Activated CD4-positive, alpha-beta T cell treated with anti-CD3 and anti-CD28 coated beads, Interleukin-2, amount 50 U/mL, for 24 hours (primary cell): ENCODE measurements around the gene RER1.
"Not testable (repeated sequence)": the region's sequence is repeated elsewhere in the genome, so short reads cannot be mapped to it uniquely, and the experiment has no call there.

Source experiments
- DNase-seq, 2 donors: peaks; one replicate each; pipeline ENCODE4 v3.0.0-alpha.2; 2020; ENCODE audit warnings: low read depth in 1 of 2, low spot score in 1 of 2

Gene RER1

DNA sequence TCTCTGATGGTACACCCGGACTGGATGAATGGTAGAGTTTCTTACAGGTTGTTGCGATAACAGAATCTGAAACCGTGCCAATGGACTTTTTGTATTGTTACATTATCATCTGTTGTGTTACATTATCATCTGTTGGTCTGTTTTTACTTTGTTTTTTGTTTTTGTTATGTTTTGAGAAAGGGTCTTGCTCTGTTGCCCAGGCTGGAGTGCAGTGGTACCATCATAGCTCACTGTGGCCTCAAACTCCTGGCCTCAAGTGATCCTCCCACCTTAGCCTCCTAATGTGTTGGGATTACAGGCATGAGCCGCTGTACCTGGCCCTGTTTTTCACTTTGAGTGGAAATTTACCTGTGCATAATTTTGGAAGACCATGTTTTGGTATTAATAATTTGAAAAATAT, 30.9 kb downstream of the RER1 start:
- DNase-seq: no peak

DNA sequence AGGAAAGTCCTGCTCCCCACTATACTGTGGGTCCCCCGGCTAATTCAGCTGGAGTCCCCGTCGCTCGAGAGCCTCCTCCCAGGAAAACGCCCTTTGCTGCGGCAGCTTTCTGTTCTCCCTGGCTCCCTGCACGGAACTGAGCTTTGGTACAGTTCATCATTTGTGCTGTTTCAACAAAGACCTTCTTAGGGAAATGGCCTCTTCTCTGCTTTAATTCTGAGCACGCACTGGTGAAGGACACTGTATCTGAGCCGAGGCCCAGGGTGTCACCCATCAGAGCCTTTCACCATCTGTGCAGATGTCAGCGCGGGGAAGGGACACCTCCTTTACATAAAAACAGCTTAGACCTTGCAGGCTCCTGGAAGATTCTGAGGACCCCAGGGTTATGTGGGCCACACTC, 34.3 kb downstream of the RER1 start:
- DNase-seq: no peak

DNA sequence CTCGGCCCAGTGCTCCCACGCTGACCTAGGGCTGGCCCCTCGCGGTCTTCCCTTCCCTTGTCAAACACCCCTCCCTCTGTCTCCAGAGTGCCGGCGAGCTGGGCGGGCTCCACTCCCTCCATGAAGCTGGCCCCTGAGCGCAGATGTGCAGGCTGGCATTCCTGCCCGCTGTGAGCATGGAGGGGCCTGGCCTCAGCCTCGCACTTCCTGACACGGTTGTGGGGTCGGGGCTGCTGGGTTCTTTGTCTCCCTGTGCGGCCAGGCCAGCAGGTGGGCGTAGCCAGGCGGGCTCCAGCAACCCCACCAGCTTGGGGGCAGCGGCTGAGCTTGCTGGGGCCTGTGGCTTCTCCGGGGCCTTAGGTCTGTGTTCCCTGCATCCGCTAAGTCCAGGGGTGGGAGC, 34.9 kb downstream of the RER1 start:
- DNase-seq: no peak

DNA sequence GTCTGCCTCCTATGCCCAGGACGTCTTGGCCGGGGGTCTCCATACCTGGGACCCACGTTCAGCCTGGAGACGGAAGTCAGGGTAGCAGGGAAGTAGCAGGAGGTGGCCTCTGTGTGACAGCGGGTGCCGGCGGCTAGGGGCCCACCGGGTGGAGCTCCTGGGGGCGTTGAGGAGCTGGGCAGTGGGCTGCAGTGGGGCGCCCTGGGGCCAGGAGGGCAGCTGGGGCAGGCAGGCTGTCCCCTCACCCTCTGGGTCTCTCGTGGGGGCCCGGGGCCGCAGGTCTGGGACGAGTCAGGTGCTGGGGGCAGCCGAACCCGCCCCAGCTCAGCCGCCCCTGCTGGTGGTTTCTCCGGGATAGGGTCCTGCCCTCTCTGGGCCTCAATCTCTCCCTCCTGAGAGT, 35.4 kb downstream of the RER1 start:
- DNase-seq: no peak

DNA sequence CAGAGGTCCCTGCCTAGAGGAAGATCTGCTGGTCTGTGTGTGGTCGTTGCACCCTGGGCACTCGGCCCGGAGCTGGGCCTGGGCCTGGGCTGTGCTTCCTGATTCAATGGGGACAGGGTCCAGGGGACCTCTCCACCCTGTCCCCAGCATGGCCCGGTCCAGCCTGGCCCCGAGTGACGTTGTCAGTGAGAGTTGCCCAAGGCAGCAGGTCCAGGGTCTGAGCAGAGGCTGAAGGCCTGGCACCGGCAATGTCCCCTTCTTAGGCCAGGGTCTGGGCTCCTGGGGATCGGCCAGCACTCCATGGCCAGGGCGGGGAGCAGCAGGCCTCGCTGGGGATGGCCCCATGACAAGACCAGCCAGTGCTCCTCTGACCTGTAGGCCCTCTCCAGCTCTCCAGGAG, 36.3 kb downstream of the RER1 start:
- DNase-seq: no peak

DNA sequence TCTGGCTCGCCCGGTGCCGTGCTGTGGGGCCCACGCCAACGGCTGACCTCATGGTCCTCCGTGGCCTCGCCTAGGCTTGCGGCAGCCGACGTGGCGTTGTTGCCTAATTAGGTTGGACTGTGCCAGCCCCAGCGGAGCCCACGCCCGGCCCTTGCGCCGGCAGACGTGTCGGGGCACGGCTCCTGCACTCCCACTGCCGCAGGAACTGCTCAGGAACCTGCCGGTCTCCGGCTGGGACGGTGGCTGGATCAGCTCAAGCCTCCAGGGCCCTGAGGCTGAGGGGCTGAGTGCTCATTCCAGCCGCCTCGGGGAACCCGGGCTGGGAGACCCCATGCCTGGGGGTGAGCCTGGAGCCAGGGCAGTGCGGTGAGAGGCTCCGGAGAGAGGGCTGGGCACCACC, 36.8 kb downstream of the RER1 start:
- no peak for DNase-seq

DNA sequence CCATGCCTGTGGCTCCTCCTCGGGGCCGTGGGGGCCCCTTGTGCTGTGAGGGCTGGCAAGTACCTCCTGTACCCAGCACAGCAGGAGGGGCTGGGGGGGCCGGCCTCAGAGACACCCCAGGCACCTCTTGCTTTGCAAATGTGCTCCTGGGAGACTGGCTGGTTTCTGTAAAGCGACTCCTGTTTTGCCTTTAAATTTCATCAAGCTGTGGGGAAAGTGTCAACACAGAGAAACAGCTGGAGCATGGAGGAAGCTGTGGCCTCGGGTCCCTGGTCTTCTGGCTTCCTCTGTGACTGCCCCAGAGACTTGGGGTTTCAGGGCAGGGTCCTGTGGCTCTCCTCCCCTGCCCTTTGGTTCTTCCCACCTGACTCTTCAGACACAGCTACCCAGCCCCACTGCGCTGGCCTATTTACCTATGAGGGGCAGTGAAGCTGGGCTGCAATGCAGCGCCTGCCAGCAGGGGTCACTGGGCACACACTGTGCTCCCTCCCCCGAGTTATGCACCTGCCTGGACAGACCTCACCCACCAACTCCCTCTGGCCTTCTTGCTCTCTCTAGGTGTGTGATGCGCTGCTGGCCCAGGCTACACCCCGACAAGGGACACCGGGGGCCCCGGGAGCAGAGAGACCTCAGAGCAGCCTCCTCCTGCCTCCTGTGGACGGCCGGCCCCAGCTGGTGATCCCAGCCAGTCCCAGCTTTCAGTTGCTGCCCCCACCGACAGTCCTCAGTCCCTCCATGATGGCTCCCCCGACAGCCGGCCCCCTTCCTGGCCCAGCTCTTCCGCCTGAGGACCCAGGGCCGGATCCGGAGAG, 38.3 kb downstream of the RER1 start:
- no peak for DNase-seq

DNA sequence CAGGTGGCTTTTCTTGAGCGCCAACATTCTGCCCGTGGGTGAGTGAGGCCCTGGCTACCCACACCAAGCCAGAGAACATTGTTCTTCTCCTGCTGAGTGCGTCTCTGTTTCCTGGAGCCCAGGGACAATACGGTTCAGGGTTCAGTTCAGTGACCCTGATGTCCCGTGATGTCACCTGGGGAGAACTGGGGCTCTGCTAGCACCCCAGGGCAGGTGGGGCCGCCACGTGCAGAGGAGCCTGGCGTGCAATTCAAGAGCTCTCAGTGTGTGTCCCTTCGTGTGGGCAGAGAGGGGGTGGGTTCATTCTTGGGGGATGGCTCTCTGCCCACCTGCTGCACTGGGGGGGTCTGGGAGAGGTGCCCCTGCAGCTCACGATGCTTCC, 38.9 kb downstream of the RER1 start:
- DNase-seq: no peak

DNA sequence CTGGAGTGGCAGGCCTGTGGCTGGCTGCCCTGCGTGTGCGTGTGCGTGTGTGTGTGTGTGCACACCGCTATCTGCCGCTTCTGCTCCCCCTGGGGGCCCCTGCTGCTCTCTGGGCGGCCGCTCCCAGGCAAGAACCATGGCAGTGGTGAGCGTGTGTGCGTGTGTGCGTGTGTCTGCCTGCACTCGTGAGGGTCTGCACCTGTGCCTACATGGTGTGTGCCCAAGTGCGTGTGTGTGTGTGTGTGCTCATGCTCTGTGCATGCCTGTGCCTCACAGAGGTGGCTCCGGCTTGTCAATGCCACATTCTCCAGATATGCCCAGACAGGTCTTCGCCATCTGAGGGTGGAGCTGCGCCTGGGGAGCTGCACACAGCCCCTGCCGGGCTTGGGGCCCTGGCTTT, 39.5 kb downstream of the RER1 start:
- DNase-seq: no peak

DNA sequence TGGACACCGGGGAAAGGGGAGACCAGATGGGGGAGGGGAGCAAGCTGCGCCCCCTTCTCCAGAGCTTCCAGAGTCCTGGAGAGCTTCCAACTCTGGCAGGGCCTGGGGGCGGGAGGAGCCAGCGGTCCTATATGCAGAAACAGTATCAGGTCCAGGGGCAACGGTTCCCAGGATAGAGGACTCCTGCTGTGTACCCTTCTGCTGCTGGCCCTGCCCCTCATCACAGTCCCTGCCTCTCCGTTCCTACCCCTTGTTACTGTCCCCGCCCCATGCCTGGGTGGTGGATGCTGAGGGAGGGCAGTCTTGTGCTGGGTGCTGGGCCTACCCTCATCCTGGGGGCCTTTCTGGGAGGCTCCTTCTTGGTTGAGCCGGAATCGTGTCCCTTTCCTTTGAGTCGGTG, 39.9 kb downstream of the RER1 start:
- DNase-seq: no peak

DNA sequence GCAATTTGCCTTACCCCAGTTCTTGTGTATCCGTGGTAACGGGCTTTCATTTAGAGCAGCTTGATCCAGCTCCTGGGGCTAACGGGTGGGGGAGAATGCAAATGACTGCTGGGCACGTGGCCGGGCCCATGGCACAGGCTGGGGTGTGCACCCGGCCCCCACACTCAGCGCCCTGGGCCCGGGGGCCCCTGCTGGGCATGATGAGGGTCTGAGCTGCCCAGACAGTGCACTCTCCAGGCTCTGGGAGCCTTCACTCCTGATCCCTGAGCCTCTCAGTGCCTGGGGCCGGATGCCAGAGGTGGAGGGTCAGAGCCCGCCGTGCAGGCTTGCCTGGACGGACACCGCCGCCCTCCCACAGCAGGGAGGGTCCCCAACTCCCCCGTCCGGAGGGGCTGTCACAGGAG, 40.8 kb downstream of the RER1 start:
- no peak for DNase-seq

DNA sequence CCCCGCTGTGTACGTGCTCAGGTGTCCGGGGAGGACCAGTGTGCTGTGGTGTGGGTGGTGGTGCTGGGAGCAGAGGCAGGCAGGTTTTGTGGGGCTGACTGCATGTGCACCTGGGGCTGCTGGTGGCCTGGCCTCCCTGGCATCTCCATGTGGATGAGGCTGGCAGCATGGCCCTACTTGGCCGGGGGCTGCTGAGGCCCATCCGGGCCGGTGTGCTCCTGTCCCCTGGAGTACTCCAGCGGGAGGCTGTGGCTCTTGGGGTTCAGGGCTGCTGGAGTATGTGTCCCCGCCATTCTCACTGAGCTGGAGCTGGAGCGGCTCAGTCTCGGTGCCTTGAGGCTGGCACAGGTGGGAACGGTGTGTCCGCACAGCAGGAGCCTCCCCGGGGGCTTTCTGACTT, 41.6 kb downstream of the RER1 start:
- no peak for DNase-seq

DNA sequence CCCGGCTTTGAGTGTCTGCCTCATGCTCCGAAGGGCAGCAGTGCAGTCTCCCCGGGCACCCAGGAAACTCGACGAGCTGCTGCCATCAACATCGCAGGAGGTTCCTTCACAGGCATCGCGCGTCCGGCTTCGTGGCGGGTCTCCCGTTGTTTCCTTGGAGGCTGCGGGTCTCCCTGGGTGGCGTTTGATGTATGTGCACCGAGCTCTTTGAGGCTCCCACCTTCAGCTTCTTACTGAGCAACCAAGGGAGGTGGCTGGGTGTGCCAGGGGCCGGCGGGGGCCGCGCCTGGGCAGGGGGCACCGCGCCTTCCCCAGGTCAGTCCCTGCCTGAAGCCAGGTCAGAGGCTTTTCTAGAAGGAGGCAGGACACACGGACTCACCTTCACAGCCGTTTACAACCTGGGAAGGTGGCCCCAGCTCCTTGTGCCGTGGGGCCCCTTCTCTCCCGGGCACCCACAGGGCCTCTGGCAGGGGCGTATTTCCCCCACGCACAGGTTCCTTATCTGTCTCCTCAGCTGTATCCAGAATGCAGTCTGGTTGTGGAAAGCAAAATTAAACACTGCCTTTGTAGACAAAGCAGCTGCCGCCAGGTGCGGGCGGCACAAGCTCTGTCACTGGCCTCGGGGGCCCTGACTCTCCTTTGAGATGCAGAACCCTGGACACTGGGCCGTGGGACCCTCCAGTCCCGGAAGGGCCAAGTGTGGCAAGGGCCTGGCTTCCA, 42.5 kb downstream of the RER1 start:
- DNase-seq: no peak

DNA sequence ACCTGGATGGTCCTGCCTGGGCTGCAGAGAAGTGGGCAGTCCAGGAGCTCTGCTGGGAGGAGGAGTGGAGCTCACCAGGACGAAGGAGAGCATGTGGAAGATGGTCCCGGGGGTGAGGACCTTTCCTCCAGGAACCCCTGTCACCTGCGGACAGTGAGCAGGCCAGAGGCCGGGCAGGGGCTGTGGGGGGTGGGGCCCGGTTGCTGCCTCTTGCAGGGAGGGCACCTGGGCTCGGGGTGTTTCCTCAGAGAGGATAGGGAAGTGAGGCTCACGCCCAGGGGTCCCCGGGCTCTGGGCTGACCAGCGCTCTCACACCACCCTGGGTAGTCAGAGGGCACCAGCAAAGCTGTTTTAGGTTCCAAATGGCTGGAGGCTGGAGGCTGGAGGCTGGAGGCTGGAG, 43.5 kb downstream of the RER1 start:
- DNase-seq: no peak

DNA sequence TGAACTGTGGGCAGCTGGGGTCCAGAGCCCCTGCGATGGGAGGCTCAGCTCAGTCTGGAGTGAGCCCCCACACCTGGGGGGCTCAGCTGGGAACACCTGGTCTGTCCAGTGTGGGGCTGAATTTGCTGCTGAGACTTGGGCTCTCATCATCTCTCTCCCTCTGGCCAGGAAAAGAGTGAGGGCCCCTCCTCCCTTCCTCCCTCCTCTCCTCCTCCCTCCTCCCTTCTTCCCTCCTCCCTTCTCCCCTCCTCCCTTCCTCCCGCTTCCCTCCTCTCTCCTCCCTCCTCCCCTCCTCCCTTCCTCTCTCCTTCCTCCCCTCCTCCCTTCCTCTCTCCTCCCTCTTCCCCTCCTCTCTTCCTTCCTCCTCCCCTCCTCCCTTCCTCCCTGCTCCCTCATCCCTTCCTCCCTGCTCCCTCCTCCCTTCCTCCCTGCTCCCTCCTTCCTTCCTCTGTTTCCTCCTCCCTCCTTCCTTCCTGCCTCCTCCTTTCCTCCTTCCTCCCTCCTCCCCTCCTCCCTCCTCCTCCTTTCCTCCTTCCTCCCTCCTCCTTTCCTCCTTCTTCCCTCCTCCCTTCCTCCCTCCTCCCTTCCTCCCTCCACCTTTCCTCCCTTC, 44.2 kb downstream of the RER1 start:
- no peak for DNase-seq

DNA sequence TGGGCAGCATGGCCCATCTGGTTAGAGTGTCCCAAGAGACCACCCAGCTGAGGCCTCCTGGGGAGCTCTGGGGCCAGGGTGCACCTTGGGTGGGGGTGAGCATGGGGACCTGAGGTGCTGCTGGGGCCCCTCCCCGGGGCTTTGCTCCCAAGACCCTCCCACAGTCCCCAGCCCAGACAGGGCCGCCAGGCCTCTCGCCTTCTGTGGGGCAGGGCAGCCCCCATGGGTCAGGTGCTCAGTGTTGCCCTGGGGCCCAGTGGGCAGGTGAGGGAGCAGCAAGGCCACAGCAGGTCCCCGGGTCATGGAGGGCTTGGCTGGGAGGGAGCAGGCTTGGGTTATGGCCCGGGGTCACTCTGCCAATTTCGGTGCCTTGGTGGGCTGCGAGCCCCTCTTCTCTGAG, 45.2 kb downstream of the RER1 start:
- no peak for DNase-seq

DNA sequence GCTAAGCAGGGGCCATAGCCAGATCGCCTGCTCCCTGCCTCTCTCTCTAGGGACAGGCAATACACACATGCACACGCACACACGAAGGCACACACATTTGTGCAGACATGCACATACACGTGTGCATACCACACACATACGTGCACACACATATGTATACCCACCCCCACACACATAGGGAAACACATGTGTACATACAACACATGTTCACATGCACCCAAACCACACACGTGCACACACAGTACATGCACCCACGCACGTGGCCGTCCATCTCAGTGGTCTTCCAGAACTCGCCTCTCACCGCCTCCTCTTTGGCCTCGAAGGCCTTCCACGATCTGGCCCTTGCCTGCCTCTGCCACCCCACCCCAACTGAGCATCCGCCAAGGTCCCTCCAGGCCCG, 46.0 kb downstream of the RER1 start:
- DNase-seq: no peak

DNA sequence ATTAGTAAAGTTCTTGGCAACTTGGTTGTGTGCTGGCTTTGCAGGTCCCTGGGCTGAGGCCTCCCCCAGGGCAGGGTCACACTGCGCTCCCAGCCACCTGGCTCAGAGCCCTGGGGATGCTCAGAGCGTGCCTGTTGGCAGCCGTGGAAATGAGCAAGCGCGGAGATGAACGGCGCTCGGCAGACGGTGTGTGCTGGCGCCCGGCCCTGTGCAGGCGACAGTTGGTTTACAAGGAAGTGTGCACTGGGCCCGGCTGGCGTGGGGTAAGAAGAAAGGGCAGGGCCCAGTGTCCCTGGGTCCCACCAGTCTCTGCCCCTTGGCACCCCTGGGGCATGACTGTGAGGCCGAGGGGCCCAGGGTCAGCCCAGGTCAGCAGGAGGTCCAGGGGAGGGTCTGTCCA, 46.4 kb downstream of the RER1 start:
- DNase-seq: no peak

DNA sequence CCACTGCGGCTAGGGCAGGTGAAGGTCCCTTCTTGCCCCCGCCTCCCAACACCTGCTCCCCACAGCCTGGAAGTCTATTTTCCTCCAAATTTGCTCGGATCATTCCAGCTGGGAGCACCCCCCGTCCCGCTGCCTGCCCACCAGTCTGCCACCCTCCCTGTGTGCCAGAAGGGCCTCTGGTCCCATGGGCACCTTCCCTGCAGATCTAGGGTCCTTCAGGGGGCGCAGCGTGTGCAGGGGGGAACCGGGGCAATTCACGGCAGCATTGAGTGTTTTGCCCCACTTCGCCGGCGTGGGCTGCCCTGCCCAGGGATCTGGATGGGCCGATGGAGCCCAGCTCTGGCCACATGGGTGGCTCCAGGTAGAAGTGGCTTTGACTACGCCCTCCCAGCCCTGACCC, 47.0 kb downstream of the RER1 start:
- no peak for DNase-seq

DNA sequence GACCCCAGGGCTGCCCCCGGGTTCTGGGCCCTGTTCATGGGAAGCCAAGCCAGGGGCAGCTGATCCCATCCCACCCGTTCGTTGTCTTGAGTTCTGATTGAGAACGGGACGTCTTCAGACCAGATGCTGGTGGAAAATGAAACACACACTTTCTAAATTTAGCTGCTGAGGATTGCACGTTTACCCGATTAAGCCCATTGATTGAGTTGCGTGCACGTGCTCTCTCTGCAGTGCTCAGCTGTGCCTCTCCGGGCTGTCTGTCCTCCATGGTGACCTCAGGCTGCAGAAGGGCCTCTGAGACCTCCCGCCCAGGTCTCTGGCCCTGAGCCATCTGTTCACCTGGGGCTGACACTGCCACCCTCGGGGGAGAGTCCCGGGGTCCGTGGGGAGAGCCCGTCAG, 47.7 kb downstream of the RER1 start:
- no peak for DNase-seq

DNA sequence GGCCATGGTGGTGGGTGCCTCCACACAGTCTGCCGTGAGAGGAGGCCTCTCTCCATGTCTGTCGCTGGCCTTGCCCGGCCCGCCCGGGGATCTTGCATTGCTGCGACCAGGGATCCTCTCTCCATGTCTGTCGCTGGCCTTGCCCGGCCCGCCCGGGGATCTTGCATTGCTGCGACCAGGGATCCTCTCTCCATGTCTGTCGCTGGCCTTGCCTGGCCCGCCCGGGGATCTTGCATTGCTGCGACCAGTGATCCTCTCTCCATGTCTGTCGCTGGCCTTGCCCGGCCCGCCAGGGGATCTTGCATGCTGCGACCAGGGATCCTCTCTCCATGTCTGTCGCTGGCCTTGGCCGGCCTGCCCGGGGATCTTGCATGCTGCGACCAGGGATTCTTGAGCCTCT, 48.7 kb downstream of the RER1 start:
- not testable (repeated sequence) for DNase-seq

DNA sequence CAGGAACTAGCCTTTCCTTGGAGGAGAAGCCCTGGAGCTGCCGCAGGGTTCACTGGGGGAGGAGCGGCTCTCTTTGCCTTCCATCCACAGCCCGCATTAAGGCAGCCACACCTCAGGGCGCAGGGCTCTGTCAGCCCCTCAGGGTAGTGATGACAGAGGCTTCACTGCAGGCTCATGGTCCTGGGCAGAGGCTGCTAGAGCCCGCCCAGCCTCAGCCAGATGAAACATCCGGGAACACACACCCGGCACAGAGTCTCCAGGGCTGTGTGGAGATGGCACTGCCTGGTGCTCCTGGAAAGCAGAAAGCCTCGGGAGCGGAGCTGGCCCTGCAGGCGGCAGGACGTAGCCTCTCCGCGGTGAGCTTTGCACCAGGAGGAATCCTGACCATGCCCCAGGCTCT, 50.1 kb downstream of the RER1 start:
- no peak for DNase-seq

DNA sequence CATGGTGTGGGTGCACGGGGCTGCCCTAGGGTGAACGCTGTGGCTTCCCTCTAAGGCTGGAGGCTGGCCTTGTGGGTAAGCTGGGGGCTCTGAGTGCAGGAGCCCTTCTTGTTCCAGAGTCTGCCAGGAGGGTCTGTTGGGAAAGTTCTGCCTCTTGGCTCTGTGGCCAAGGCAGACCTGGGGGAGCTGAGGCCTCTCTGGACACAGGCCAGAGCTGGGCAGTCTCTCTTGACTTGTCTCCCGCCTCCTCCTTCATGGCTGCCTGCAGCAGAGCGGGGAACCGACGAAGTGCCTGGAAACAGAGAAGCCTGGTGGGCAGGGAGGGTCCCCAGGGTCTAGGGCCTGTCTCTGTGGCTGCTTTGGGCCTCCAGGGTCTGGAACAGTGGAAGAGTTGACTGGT, 51.0 kb downstream of the RER1 start:
- DNase-seq: no peak
